Dermis blood vessel endothelial cell (primary cell): ENCODE data around the gene BRMS1. TPM values are rescaled to one million over a fixed set of nuclear protein-coding genes. Genes with fewer than 3 reads are reported as not detected.
"Not testable (repeated sequence)": the region's sequence is repeated elsewhere in the genome, so short reads cannot be mapped to it uniquely, and the experiment has no call there.

Source experiments
- DNase-seq: peaks from one replicate; pipeline ENCODE4 v3.0.0; 2010
- total RNA-seq: library from RNA; depleted of rRNA; stranded (reverse); fragments of >200 nt; gene quantifications from 2 replicates; pipeline ENCODE4 v1.2.3, GENCODE V29; 2014

BRMS1 gene, protein sequence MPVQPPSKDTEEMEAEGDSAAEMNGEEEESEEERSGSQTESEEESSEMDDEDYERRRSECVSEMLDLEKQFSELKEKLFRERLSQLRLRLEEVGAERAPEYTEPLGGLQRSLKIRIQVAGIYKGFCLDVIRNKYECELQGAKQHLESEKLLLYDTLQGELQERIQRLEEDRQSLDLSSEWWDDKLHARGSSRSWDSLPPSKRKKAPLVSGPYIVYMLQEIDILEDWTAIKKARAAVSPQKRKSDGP
- 65.7 and 71.8 TPM in 2 replicates for total RNA-seq

GRCh38 chr11:66344550-66345315 is at the start of gene BRMS1:
Gene BRMS1 (minus strand): TSS chr11:66345104. CDS start chr11:66342234, 2,870 bp downstream.
- DNase-seq = peak; percentile 98

DNA sequence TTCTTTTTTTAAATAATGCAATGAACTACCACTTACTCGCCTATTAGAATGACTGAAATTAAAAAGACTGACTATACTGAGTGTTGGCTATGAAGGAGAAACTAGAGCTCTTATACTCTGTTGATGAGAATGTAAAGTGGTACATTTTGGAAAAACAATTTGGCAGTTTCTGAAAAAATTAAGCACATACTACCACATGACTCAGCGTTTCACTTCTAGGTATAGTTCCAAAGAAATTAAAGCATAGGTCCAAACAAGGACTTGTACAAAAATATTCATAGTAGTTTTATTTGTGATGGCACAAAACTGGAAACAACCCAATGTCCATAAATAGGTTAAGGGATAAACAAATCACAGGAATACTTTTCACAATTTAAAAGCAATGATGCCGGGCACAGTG is 49.0 kb upstream of the BRMS1 start:
- no peak for DNase-seq

DNA sequence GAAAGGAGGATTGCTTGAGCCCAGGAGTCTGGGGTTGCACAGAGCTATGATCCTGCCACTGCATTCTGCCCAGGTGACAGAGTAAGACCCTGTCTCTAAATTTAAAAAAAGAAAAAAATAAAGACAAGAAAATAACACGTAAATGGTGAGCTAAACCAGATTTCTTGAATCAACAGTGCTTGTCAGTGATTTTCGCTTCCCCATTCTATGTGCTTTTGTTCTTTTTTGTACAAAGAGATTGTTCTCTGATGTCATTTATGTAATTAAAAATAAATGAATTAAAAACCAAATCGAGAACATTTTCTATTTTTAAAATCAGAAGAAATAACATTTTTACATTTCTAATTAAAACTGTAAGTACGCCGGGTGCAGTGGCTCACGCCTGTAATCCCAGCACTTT is 46.4 kb upstream of the BRMS1 start:
- no peak for DNase-seq

- peak; percentile 82 for DNase-seq
Observed at GRCh38 chr11:66388780-66389386, 44.0 kb upstream of the BRMS1 start.

DNA sequence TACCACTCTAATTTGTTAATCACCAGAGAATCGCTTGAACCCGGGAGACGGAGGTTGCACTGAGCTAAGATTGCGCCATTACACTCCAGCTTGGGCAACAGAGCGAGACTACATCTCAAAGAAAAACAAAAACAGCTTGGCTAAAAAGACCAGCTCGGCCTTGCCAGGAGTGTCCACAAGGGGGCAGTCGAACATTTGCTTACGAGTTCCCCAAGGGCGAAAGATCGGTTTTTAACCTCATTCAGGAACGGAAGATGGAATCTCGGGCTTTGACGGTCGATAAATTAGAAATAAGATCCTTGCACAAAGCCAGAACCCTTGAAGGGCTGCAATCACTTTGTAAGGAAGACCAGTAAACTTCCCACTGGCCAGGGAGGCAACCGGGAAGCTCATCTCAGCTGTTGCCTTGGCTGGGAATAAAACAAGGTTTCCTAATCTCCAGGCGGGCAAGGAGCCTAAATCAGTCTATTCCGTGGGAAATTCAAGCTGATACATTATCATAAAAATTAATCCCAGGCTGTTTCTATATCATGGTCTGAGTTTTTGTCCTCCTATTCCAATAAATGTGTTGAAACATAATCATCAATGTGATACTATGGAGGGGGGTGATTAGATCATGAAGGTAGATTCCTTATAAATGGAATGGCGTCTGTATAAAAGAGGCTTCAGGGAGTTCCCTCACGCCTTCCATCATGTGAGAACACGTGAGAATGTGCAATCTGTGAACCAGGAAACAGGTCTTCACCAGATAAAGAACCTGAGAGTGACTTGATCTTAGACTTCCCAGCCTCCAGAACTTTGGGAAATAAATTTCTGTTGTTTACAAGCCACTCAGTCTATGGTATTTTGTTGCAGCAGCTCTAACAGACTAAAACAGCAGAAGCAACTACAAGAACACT is 41.5 kb upstream of the BRMS1 start:
- DNase-seq = peak; percentile 87

DNA sequence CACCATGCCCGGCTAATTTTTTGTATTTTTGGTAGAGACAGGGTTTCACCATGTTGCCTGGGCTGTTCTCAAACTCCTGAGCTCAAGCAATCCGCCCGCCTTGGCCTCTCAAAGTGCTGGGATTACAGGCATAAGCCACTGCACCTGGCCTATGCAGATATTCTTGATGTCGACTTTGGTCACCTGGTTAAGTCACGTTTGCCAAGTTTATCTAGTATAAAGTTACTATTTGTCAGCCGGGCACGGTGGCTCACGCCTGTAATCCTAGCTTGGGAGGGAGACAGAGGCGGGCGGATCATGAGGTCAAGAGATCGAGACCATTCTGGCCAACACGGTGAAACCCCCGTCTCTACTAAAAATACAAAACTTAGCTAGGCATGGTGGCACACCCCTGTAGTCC is 39.4 kb upstream of the BRMS1 start:
- DNase-seq = not testable (repeated sequence)

- peak; percentile 10 for DNase-seq
Observed at GRCh38 chr11:66380264-66380663, 35.4 kb upstream of the BRMS1 start.

DNA sequence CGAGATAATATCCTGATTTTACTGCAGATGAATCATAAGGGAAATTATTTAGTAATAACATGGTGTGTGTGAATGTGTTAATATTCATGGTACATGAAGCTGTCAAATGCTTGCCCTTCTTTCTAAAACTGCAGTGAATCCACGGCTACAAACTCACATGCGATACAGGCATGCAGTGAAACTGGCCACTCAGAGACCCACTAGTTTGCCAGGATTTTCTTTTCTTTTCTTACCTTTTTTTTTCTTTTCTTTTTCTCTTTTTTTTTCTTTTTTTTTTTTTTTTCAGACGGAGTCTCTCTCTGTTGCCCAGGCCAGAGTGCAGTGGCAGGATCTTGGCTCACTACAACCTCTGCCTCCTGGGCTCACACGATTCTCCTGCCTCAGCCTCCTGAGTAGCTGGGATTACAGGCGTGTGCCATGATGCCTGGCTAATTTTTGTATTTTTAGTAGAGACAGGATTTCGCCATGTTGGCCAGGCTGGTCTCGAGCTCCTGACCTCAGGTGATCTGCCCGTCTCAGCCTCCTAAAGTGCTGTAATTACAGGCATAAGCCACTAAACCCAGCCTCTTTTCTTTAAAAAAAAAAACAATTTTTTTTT is 28.9 kb upstream of the BRMS1 start:
- DNase-seq = not testable (repeated sequence)

GRCh38 chr11:66373265-66373664 is 28.4 kb upstream of the BRMS1 start:
- no peak for DNase-seq

- DNase-seq = no peak
Observed at GRCh38 chr11:66371627-66372415, 26.9 kb upstream of the BRMS1 start, which contains the start of gene SLC29A2. Gene SLC29A2 (minus strand): TSS chr11:66371760. CDS start chr11:66371591, 169 bp downstream.

DNA sequence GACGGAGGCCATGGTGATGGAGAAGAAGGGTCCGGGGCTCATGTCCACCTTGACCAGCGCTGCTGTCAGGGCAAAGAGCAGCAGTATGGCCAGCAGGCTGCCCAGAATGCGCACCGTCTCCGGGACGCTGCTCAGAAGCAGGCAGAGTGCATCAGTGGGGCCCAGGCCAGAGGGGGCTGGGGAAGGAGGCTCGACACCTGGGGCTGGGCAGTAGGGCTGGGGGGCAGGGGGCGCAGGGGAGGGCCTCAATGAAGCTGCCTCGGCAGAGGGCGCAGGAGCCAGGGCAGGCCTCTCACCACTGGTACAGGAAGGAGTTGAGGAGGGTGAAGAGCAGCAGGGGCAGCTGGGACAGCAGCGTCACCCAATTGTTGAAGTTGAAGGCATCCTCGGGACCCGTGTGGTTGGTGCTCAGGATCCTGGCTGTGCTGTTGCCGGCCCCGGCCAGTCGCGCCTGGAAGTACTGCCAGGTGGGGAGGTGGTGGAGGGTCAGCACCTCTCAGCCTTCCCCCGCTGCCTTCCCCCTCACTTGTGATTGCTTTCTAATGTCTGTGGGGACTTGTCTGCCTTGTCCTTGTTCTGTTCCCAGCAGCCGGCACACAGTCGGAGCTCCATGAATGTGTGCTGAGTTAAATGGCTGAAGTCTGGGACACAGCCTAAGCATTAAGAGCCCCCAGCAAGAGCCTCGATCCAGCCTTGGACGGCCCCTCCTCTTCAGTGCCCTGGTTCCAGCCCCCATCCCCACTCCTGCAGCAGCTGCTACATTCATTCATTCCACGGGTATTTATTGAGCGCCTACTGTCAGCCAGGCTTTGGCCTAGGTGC is 24.4 kb upstream of the BRMS1 start:
- no peak for DNase-seq

DNA sequence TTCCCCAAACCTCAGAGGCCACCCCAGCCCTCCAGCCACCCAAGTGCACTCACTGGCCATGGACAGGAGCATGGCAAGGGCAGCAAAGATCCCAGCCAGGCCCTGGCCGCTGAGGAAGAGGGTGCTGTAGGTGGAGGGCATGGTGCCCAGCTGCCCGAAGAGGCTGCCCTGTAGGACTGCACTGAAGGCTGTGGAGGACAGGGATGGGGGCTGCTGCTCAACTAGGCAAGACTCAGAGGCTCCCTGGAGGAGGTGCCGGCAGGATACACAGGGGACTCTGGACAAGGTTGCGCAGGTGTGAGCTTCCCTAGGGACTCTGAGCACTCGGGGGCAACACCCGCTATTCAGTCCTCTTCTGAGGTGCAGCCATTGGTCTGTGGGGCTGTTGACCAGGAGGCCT is 23.6 kb upstream of the BRMS1 start:
- no peak for DNase-seq

DNA sequence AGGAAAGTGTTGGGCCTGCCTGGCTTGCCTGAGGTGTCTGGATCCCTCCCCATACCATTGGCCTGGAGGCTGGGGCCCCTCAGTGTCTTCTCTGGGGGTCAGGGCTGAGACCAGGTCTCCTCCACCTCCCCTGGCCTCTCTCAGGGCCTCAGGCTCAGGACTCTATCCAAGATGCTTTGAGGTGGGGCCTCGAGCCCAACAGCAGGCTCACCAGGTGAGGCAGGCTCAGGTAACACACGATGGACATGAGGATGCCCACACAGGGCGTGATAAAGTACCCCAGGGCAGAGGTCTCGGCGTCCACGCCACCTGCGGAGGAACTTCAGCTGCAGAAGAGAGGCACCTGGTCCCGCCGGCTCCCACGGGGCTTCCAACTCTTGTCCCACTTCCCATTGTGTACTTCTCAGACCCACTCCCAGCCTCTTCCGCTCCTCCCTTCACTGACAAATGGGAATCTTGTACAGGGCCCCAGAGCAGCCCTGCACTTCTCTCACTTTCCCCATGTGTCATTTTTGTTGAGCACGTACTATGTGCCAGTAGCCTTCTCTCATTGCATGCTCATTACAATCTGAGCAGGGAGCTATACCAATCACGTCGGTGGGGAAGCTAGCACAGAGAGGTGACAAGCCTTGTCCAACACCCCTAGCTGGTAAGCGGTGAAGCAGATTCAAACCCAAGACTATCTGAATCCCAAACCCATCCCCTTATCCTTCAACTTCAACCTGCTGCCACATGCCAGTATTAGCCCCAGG is 22.8 kb upstream of the BRMS1 start:
- DNase-seq = no peak

- DNase-seq = no peak
Observed at GRCh38 chr11:66366844-66367477, 22.1 kb upstream of the BRMS1 start.

GRCh38 chr11:66365711-66366619 is 21.1 kb upstream of the BRMS1 start:
- no peak for DNase-seq

DNA sequence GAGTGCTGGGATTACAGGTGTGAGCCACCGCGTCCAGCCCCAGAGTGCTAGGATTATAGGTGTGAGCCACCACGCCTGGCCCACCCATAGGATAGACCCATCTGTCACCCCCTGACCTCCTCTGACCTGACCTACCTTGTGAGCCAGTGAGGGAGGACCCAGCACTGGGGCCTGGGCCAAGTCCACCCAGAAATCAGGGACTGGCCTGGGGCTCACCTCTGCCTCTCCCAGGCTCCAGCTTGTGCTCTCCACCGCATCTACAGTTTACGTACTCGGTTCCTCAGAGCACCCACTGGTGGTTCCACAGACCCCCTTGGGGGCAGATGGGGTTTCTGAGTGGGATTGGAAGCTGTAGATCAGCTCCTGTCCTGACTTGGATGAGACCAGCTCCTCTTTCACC is 20.3 kb upstream of the BRMS1 start:
- DNase-seq = no peak

- peak; percentile 49 for DNase-seq
Observed at GRCh38 chr11:66363805-66364535, 19.1 kb upstream of the BRMS1 start.
